Skeletal muscle cell (primary cell): ENCODE results near the gene ADCY4.
A peak's percentile ranks its signal among the peaks of the same experiment; 100 is the strongest.
"Not testable (repeated sequence)": the region's sequence is repeated elsewhere in the genome, so short reads cannot be mapped to it uniquely, and the experiment has no call there.

Experiments
- DNase-seq: peaks from one replicate; pipeline ENCODE4 v3.0.0-alpha.2; 2010; ENCODE audit warnings: low read depth
- H3K4me3 ChIP-seq: 2 replicates; pipeline ENCODE4 v1.5.1; 2011; ENCODE audit warnings: low read depth, mild to moderate bottlenecking, control low read depth, low read length, moderate library complexity

The ADCY4 gene

GRCh38 chr14:24334431-24335291, at the start of gene ADCY4:
Gene ADCY4 (minus strand): TSS chr14:24335071. CDS start chr14:24334652, 419 bp downstream.
- no peak for DNase-seq

GRCh38 chr14:24384169-24384568, 49.3 kb upstream of the ADCY4 start:
- no peak overlapping the region for H3K4me3 ChIP-seq
- DNase-seq = no peak

More at GRCh38 chr14:24334431-24335291, at the start of gene ADCY4:
- H3K4me3 ChIP-seq = peak within 1 kb of the TSS; percentile 33

GRCh38 chr14:24382064-24382371, 47.1 kb upstream of the ADCY4 start:
- DNase-seq = no peak
- no peak overlapping the region for H3K4me3 ChIP-seq

- DNase-seq = no peak
- H3K4me3 ChIP-seq = no peak overlapping the region
Observed at GRCh38 chr14:24381363-24382063, 46.6 kb upstream of the ADCY4 start.

GRCh38 chr14:24379907-24380730, 45.2 kb upstream of the ADCY4 start:
- no peak for DNase-seq
- H3K4me3 ChIP-seq = no peak overlapping the region

GRCh38 chr14:24378981-24379906, 44.4 kb upstream of the ADCY4 start:
- no peak for DNase-seq
- H3K4me3 ChIP-seq = no peak overlapping the region

GRCh38 chr14:24378327-24378726, 43.5 kb upstream of the ADCY4 start:
- DNase-seq = no peak
- no peak overlapping the region for H3K4me3 ChIP-seq

GRCh38 chr14:24377657-24378056, 42.8 kb upstream of the ADCY4 start:
- no peak overlapping the region for H3K4me3 ChIP-seq
- DNase-seq = no peak

GRCh38 chr14:24377126-24377525, 42.3 kb upstream of the ADCY4 start:
- no peak for DNase-seq
- no peak overlapping the region for H3K4me3 ChIP-seq

GRCh38 chr14:24376448-24377070, 41.7 kb upstream of the ADCY4 start:
- DNase-seq = no peak
- H3K4me3 ChIP-seq = no peak overlapping the region

- no peak overlapping the region for H3K4me3 ChIP-seq
- DNase-seq = no peak
Observed at GRCh38 chr14:24372701-24373416, 38.0 kb upstream of the ADCY4 start.

- not testable (repeated sequence) for H3K4me3 ChIP-seq
Observed at GRCh38 chr14:24371605-24372004, 36.7 kb upstream of the ADCY4 start.

GRCh38 chr14:24370748-24371147, 35.9 kb upstream of the ADCY4 start:
- DNase-seq = no peak
- no peak overlapping the region for H3K4me3 ChIP-seq

More at GRCh38 chr14:24371605-24372004, 36.7 kb upstream of the ADCY4 start:
- not testable (repeated sequence) for DNase-seq

GRCh38 chr14:24369907-24370687, 35.2 kb upstream of the ADCY4 start:
- peak overlapping the region; percentile 85 for H3K4me3 ChIP-seq
- DNase-seq = no peak

GRCh38 chr14:24369463-24369862, 34.6 kb upstream of the ADCY4 start:
- peak overlapping the region; percentile 85 for H3K4me3 ChIP-seq

GRCh38 chr14:24368562-24369252, 33.8 kb upstream of the ADCY4 start:
- DNase-seq = no peak
- H3K4me3 ChIP-seq = peak overlapping the region; percentile 85

More at GRCh38 chr14:24369463-24369862, 34.6 kb upstream of the ADCY4 start:
- DNase-seq = no peak

- peak overlapping the region; percentile 85 for H3K4me3 ChIP-seq
- no peak for DNase-seq
Observed at GRCh38 chr14:24368212-24368561, 33.3 kb upstream of the ADCY4 start.
